HepG2 (cell line): ENCODE data around the gene CABP2. TPM values are rescaled to one million over a fixed set of nuclear protein-coding genes. Genes with fewer than 3 reads are reported as not detected.

Experiments
- ATAC-seq: fragments of 200-7000 bp; cut with Tn5 transposase; 3 replicates; pipeline ENCODE4 v1.9.1; 2020; ENCODE audit warnings: mild to moderate bottlenecking, moderate library complexity
- BruUV-seq: library from RNA; stranded (reverse); fragments of 400-500 nt; replicated peaks from 2 replicates; lab custom pipeline; 2021; lab: Mats Ljungman, UMichigan
- CTCF ChIA-PET: fragments of 300-600 bp; formaldehyde crosslinking; extraction: SDS; loops from one replicate; lab custom pipeline; 2021; ENCODE audit warnings: low total read pairs, inconsistent platforms, low intra/inter-chr PET ratio; lab: Yijun Ruan, JAX
- POLR2A ChIA-PET: fragments of 350-600 bp; sonication (Branson Sonifier 250); formaldehyde crosslinking; loops from one replicate; lab custom pipeline; 2020; ENCODE audit warnings: antibody characterized with exemption, inconsistent platforms; lab: Yijun Ruan, JAX
- DNase-seq: peaks from one replicate; pipeline ENCODE4 v3.0.0-alpha.2; 2015; ENCODE audit warnings: low spot score
- FAIRE-seq: peaks from 3 replicates; lab custom pipeline; 2011; peaks lifted over from hg19 to GRCh38; lab: Jason Lieb, UNC
- H2AFZ ChIP-seq: one replicate; pipeline ENCODE4 v1.6.1; 2011; ENCODE audit warnings: low read length, inconsistent platforms
- H3K27ac ChIP-seq: fragments of 300-600 bp; 3 replicates; pipeline ENCODE4 v1.8.0; 2011; ENCODE audit warnings: mixed run types, mild to moderate bottlenecking, mixed read lengths, low read length, inconsistent platforms; ENCODE audit not compliant: insufficient read depth; ENCODE audit errors: extremely low read length
- H3K27me3 ChIP-seq, 2 experiments: fragments of 200-600 bp in 1 of 2; 2 replicates in 1 of 2; 3 replicates in 1 of 2; pipeline versions ENCODE4 v1.6.0 to v1.8.0; 2011; ENCODE audit warnings: low read length in 2 of 2, mild to moderate bottlenecking in 2 of 2, moderate library complexity in 2 of 2, inconsistent platforms in 1 of 2; ENCODE audit not compliant: insufficient read depth in 2 of 2, control insufficient read depth in 1 of 2
- H3K36me3 ChIP-seq, 2 experiments: fragments of 200-600 bp in 1 of 2; replicated peaks in 1 of 2; 2 replicates in 1 of 2; 3 replicates in 1 of 2; pipeline versions ENCODE4 v1.5.1 to v1.8.0; 2011; ENCODE audit warnings: low read length in 2 of 2, inconsistent platforms in 1 of 2; ENCODE audit not compliant: insufficient read depth in 2 of 2, control insufficient read depth in 1 of 2
- H3K4me1 ChIP-seq: 2 replicates; pipeline ENCODE4 v1.5.1; 2012; ENCODE audit warnings: low read length, inconsistent platforms; ENCODE audit not compliant: insufficient read depth
- H3K4me2 ChIP-seq: 2 replicates; pipeline ENCODE4 v1.6.0; 2011; ENCODE audit warnings: low read depth, low read length, inconsistent platforms
- H3K4me3 ChIP-seq, 3 experiments: fragments of 200-600 bp in 1 of 3; sonication (generic), shearing (Covaris generic) in 1 of 3; replicated peaks in 1 of 3; 2 replicates each; pipeline ENCODE4 v1.5.1; 2011 to 2016; ENCODE audit warnings: low read length in 3 of 3, inconsistent platforms in 2 of 3, low read depth in 2 of 3, mild to moderate bottlenecking in 2 of 3, control low read depth in 1 of 3, mixed read lengths in 1 of 3; ENCODE audit not compliant: insufficient read depth in 1 of 3
- H3K79me2 ChIP-seq: one replicate; pipeline ENCODE4 v1.6.1; 2011; ENCODE audit warnings: low read length, inconsistent platforms; ENCODE audit not compliant: insufficient read depth
- H3K9ac ChIP-seq: 2 replicates; pipeline ENCODE4 v1.6.0; 2011; ENCODE audit warnings: mild to moderate bottlenecking, low read depth, low read length, inconsistent platforms; ENCODE audit not compliant: insufficient read depth
- H3K9me3 ChIP-seq: 2 replicates; pipeline ENCODE4 v1.5.1; 2012; ENCODE audit warnings: mild to moderate bottlenecking, low read length
- H4K20me1 ChIP-seq: 2 replicates; pipeline ENCODE4 v1.6.0; 2011; ENCODE audit warnings: inconsistent platforms, mild to moderate bottlenecking, low read length, moderate library complexity; ENCODE audit not compliant: insufficient read depth
- CEBPB ChIP-seq: IDR thresholded peaks from 2 replicates; pipeline ENCODE4 v1.6.1; 2011; ENCODE audit warnings: low read depth, low read length, improper control_type of control experiment, borderline replicate concordance
- CEBPG ChIP-seq: IDR thresholded peaks from 2 replicates; pipeline ENCODE4 v1.6.1; 2016
- DZIP1 ChIP-seq: sonication (generic); formaldehyde crosslinking; IDR thresholded peaks from 2 replicates; pipeline ENCODE4 v1.5.0; 2020; ENCODE audit warnings: mild to moderate bottlenecking, missing genetic modification reagents
- WGBS: methylation state at CpG from one replicate; pipeline ENCODE4 v1.1.6; 2017; ENCODE audit warnings: low lambda C conversion rate; 5-methylcytosine and 5-hydroxymethylcytosine counted together
- in situ Hi-C: cut with HindIII; loops from 2 replicates; pipeline ENCODE4 v1.10.0; 2017; ENCODE audit warnings: low pct_unique_long_range_greater_than_20kb; ENCODE audit not compliant: extremely low pct_ligation_motif_present
- intact Hi-C: fragments of 100-400 bp; cut with micrococcal nuclease; formaldehyde crosslinking; loops from one replicate; pipeline ENCODE4 v1.10.0; 2022; ENCODE audit not compliant: unreplicated experiment
- polyA plus RNA-seq, 8 experiments: library from polyadenylated mRNA; depleted of rRNA in 3 of 8; stranded (reverse) in 7 of 8; unstranded in 1 of 8; fragments of >200 nt; fragmentation: Illumina TruSeq in 4 of 8; extraction: Trizol in 4 of 8; gene quantifications; 2 replicates each; pipeline versions ENCODE4 v1.2.1 to v1.2.3, GENCODE V29; 2011 to 2016; ENCODE audit warnings: low read depth in 4 of 8, missing spikeins in 1 of 8, mixed read lengths in 1 of 8; ENCODE audit not compliant: insufficient read depth in 1 of 8
- total RNA-seq, 5 experiments: library from RNA; depleted of rRNA; stranded (reverse); fragments of >200 nt; fragmentation: Illumina TruSeq; extraction: Trizol; gene quantifications; 2 replicates each; pipeline ENCODE4 v1.2.3, GENCODE V29; 2016; ENCODE audit warnings: low read depth in 1 of 5
- TF ChIP-seq, protein P1 (sequence below): sonication (generic); formaldehyde crosslinking; IDR thresholded peaks from 2 replicates; pipeline ENCODE4 v1.5.1; 2020; ENCODE audit warnings: mild to moderate bottlenecking, moderate library complexity, missing genetic modification reagents

CABP2 gene
- total and polyA plus RNA-seq, 2 of the 13 experiments (the other 11 are each of a cell fraction or from before 2014, with no cell fraction given): not detected

GRCh38 chr11:67501854-67502253 is 21.4 kb downstream of the CABP2 start:
- H3K79me2 ChIP-seq: peaks cover under 1% of the 10 kb centered on the region
- H3K9ac ChIP-seq: no peak overlapping the region
- no peaks in the 10 kb centered on the region for H3K27me3 ChIP-seq
- ChIA-PET CTCF (no interaction called here), POLR2A (no interaction called here)
- no peak overlapping the region for H3K4me2 ChIP-seq
- H3K4me1 ChIP-seq: peaks cover 22% of the 10 kb centered on the region
- no peaks in the 10 kb centered on the region; a peak in 1 of 5 replicates for H3K36me3 ChIP-seq
- no peaks in the 10 kb centered on the region for H3K9me3 ChIP-seq
- no peaks in the 10 kb centered on the region for H4K20me1 ChIP-seq
- DNase-seq: no peak
- H3K27ac ChIP-seq: no peak overlapping the region
- H2AFZ ChIP-seq: no peak overlapping the region
- no TSS peak for BruUV-seq
- in situ Hi-C loops: no loop called here
- intact Hi-C loops: no loop called here
- 97% methylated on average over 17 of the region's 18 CpGs for WGBS
- FAIRE-seq: no peak
- TF ChIP-seq, protein P1, sequence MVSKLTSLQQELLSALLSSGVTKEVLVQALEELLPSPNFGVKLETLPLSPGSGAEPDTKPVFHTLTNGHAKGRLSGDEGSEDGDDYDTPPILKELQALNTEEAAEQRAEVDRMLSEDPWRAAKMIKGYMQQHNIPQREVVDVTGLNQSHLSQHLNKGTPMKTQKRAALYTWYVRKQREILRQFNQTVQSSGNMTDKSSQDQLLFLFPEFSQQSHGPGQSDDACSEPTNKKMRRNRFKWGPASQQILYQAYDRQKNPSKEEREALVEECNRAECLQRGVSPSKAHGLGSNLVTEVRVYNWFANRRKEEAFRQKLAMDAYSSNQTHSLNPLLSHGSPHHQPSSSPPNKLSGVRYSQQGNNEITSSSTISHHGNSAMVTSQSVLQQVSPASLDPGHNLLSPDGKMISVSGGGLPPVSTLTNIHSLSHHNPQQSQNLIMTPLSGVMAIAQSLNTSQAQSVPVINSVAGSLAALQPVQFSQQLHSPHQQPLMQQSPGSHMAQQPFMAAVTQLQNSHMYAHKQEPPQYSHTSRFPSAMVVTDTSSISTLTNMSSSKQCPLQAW (CRISPR knock-in tag): no peak
- H3K4me3 ChIP-seq: no peak overlapping the region
- ATAC-seq: no peak

GRCh38 chr11:67500831-67501715 is 22.2 kb downstream of the CABP2 start:
- FAIRE-seq: no peak
- Histone ChIP-seq H2AFZ (no peak overlapping the region), H3K9me3 (no peaks in the 10 kb centered on the region), H3K4me2 (no peak overlapping the region), H3K27me3 (no peaks in the 10 kb centered on the region), H3K36me3 (no peaks in the 10 kb centered on the region; a peak in 2 of 5 replicates), H3K9ac (no peak overlapping the region), H3K27ac (no peak overlapping the region), H3K79me2 (no peaks in the 10 kb centered on the region), H3K4me3 (no peak overlapping the region), H3K4me1 (peaks cover 14% of the 10 kb centered on the region; the same call in 1 of the 2 replicates), H4K20me1 (no peaks in the 10 kb centered on the region)
- in situ Hi-C loops: no loop called here
- no peak for DNase-seq
- no peak for ATAC-seq
- 90% methylated on average over 8 of the region's 9 CpGs for WGBS
- BruUV-seq: no TSS peak
- no peak for TF ChIP-seq DZIP1
- 0 out of 2 replicates have a peak, but pooled peaks have one; percentile 18 for TF ChIP-seq CEBPG (CRISPR knock-in tag)
- peak; percentile 89 for TF ChIP-seq CEBPB
- POLR2A ChIA-PET: no interaction called here
- CTCF ChIA-PET: no interaction called here
- intact Hi-C loops: no loop called here
